Skin epidermis (tissue), 12 donors: ENCODE results near the gene CDK5RAP2.

Experiments
- H3K27ac ChIP-seq, 21 experiments: fragments of 200-600 bp; sonication (generic) in 11 of 21; one replicate each; pipeline ENCODE4 v1.5.0; 2020; ENCODE audit warnings: mild to moderate bottlenecking in 3 of 21, inconsistent platforms in 2 of 21, moderate library complexity in 2 of 21
- H3K4me3 ChIP-seq, 7 experiments: fragments of 200-600 bp; sonication (generic) in 2 of 7; one replicate each; pipeline ENCODE4 v1.5.0; 2020; ENCODE audit warnings: inconsistent platforms in 2 of 7, mild to moderate bottlenecking in 2 of 7, moderate library complexity in 1 of 7

Gene CDK5RAP2

GRCh38 chr9:120344230-120344629 is 235.7 kb downstream of the CDK5RAP2 start:
- no peak overlapping the region for H3K4me3 ChIP-seq
- H3K27ac ChIP-seq: no peak overlapping the region

DNA sequence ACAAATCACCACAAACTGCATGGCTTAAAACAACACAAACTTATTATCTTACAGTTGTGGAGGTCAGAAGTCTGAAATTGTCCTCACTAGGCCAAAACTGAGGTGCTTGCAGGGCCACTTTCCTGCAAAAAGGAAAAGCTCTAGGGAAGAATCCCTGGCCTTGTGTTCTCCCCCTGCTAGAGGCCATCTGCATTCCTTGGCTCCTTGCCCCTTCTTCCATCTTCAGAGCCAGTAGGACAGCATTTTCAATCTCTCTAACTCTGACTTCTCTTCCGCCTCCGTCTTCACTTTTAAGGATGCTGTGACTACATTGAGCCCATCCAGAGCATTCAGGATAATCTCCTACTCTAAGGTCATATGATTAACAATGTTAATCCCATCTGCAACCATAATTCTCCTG is 236.6 kb downstream of the CDK5RAP2 start:
- Histone ChIP-seq H3K27ac (no peak overlapping the region), H3K4me3 (no peak overlapping the region)
